Kasumi-1 (cell line): ENCODE results near the gene APOC1.
"Not testable (repeated sequence)": the region's sequence is repeated elsewhere in the genome, so short reads cannot be mapped to it uniquely, and the experiment has no call there.

Experiments used
- DNase-seq, 2 experiments: peaks; one replicate each; lab custom pipeline; 2025; lab: John Stamatoyannopoulos, UW

The APOC1 gene

GRCh38 chr19:44913512-44914432, 636 bp upstream of the APOC1 start:
- not testable (repeated sequence) for DNase-seq

GRCh38 chr19:44924243-44924725, 9.9 kb downstream of the APOC1 start:
- no peak for DNase-seq

- DNase-seq, result no peak
Measured at GRCh38 chr19:44925114-44925891, 10.9 kb downstream of the APOC1 start.

- DNase-seq, result not testable (repeated sequence)
Measured at GRCh38 chr19:44926245-44927077, 12.1 kb downstream of the APOC1 start.

GRCh38 chr19:44927746-44928145, 13.3 kb downstream of the APOC1 start:
- DNase-seq, result no peak

- DNase-seq, result no peak
Measured at GRCh38 chr19:44930088-44930487, 15.7 kb downstream of the APOC1 start.

- no peak for DNase-seq
Measured at GRCh38 chr19:44931541-44931940, 17.1 kb downstream of the APOC1 start.

- DNase-seq, result no peak
Measured at GRCh38 chr19:44939668-44940067, 25.3 kb downstream of the APOC1 start.

- no peak for DNase-seq
Measured at GRCh38 chr19:44942067-44942571, 27.7 kb downstream of the APOC1 start, which contains the start of gene APOC4. APOC4 (plus strand) TSS chr19:44942237; CDS start chr19:44942278, 41 bp downstream.

- peak; percentile 58 to 65 for DNase-seq
Measured at GRCh38 chr19:44943801-44944249, 29.4 kb downstream of the APOC1 start.

GRCh38 chr19:44947041-44947581, 32.7 kb downstream of the APOC1 start:
- peak; percentile 33 to 45 for DNase-seq

GRCh38 chr19:44948237-44948636, 33.8 kb downstream of the APOC1 start:
- DNase-seq, result no peak

- no peak for DNase-seq
Measured at GRCh38 chr19:44948763-44949374, 34.5 kb downstream of the APOC1 start.

- no peak for DNase-seq
Measured at GRCh38 chr19:44949550-44949949, 35.1 kb downstream of the APOC1 start.

GRCh38 chr19:44951179-44952159, 37.1 kb downstream of the APOC1 start:
- DNase-seq, result peak; percentile 76 to 79

GRCh38 chr19:44954278-44954648, 39.9 kb downstream of the APOC1 start:
- DNase-seq, result no peak

GRCh38 chr19:44954649-44955504, 40.5 kb downstream of the APOC1 start, which contains the start of gene CLPTM1:
CLPTM1 (plus strand) TSS chr19:44955380; CDS start chr19:44955396, 16 bp downstream.
- DNase-seq, result peak; percentile 95 to 96
